Measurements from ENCODE around the gene LRGUK. TPM values are rescaled to one million over a fixed set of nuclear protein-coding genes. Genes with fewer than 3 reads are reported as not detected.

LRGUK gene
- total RNA-seq, 4 donors from 2014 or later: 0.07 to 1.0 (median 0.63) TPM

DNA sequence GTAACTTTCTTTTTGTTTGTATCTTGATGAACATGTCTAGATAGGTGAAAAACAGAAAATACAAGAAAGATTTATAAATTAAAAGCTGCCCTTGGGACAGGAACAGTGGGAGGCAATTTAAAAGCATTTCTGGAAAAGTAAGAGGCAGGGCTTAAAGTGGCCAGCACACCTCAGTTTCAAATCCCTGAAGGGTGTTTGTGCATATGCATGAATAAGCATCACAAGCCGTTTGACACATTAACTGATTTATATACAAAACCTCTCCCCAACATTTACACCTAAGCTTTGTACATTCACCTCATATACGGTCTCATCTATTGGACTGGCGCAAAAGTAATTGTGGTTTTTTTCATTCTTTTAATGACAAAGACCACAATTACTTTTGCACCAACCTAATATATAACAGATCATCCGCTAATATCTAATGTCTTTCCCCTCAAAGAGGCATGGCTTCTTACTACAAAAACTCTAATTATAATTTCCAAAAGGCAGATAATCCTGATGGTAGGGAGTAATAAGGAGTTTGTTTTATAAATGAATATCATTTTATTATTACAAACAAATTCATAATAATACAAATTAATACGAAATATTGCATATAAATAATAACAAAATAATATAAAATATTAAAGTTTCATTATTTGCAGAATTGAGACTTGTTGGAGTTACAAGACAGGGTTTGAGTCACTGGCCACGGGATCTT, 48.3 kb downstream of the LRGUK start:
- H3K9me3 ChIP-seq: no peaks in the 10 kb centered on the region
- H3K27ac ChIP-seq: no peak overlapping the region
- H3K36me3 ChIP-seq: no peaks in the 10 kb centered on the region
- no peak for ATAC-seq
- H3K4me3 ChIP-seq: no peak overlapping the region
- whole genome bisulfite sequencing, 2 donors (ENCODE audit: low coverage in 1 of 2): 83 to 94% methylated on average over 6 of the region's 6 CpGs
- no peaks in the 10 kb centered on the region for H3K4me1 ChIP-seq
- TF ChIP-seq EP300 (IDR thresholded peaks at IDR 0.05) (no peak), CTCF (IDR thresholded peaks at IDR 0.05) (no peak), POLR2A (IDR thresholded peaks at IDR 0.05) (no peak), POLR2AphosphoS5 (IDR thresholded peaks at IDR 0.05) (no peak)
- H3K27me3 ChIP-seq: no peaks in the 10 kb centered on the region

DNA sequence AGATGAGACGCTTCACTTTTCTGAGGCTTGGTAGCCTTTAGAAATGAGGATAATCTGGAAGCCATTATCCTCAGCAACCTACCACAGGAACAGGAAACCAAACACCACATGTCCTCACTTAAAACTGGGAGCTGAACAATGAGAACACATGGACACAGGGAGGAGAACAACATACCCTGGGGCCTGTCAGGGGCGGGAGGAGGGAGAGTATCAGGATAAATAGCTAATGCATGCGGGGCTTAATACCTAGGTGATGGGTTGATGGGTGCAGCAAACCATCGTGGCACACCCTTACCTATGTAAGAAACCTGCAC, 48.9 kb downstream of the LRGUK start:
- TF ChIP-seq POLR2AphosphoS5 (IDR thresholded peaks at IDR 0.05) (no peak), CTCF (IDR thresholded peaks at IDR 0.05) (no peak), EP300 (IDR thresholded peaks at IDR 0.05) (no peak), POLR2A (IDR thresholded peaks at IDR 0.05) (no peak)
- ATAC-seq: no peak
- Histone ChIP-seq H3K9me3 (no peaks in the 10 kb centered on the region), H3K27ac (no peak overlapping the region), H3K4me3 (no peak overlapping the region), H3K36me3 (no peaks in the 10 kb centered on the region), H3K27me3 (no peaks in the 10 kb centered on the region), H3K4me1 (no peaks in the 10 kb centered on the region)
- 89 to 96% methylated on average over 3 to 4 of the region's 4 CpGs for WGBS, 2 donors (ENCODE audit: low coverage in 1 of 2)

- no peak for ATAC-seq
- Histone ChIP-seq H3K27me3 (no peaks in the 10 kb centered on the region), H3K4me1 (no peaks in the 10 kb centered on the region), H3K36me3 (no peaks in the 10 kb centered on the region), H3K4me3 (no peak overlapping the region), H3K27ac (no peak overlapping the region), H3K9me3 (no peaks in the 10 kb centered on the region)
- TF ChIP-seq POLR2AphosphoS5 (IDR thresholded peaks at IDR 0.05): no peak
- TF ChIP-seq EP300 (IDR thresholded peaks at IDR 0.05): no peak
- TF ChIP-seq CTCF (IDR thresholded peaks at IDR 0.05): no peak
- TF ChIP-seq POLR2A (IDR thresholded peaks at IDR 0.05): no peak
- WGBS, 2 donors (ENCODE audit: low coverage in 1 of 2): 71 to 89% methylated on average over 4 to 5 of the region's 6 CpGs
These were observed 52.2 kb downstream of the LRGUK start for GRCh38 chr7:134179036-134180011.

DNA sequence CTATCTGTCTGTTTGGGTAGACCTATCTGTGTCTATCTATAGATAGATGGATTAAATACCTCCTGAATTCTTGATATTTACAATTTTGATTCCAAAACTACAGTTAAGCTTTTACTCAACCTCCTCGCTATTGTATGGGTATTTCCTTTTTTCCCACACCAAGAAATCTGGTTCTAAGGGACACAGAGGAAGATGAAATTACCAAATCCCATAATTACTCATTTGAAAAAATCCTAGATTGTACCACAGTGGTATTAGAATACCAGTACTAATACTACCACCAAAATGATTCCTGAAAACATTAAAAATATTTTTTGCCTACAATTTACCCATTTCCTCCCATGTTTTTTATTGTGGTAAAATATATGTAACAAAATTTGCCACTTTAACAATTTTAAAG, 53.2 kb downstream of the LRGUK start:
- no peak for ATAC-seq
- WGBS, 2 donors (ENCODE audit: low coverage in 1 of 2): 78 to 93% methylated on average over 1 of the region's 1 CpG
- no peak for TF ChIP-seq POLR2AphosphoS5 (IDR thresholded peaks at IDR 0.05)
- no peak for TF ChIP-seq CTCF (IDR thresholded peaks at IDR 0.05)
- no peak for TF ChIP-seq POLR2A (IDR thresholded peaks at IDR 0.05)
- no peak for TF ChIP-seq EP300 (IDR thresholded peaks at IDR 0.05)
- H3K4me3 ChIP-seq: no peak overlapping the region
- H3K4me1 ChIP-seq: no peaks in the 10 kb centered on the region
- H3K36me3 ChIP-seq: no peaks in the 10 kb centered on the region
- H3K27ac ChIP-seq: no peak overlapping the region
- H3K27me3 ChIP-seq: no peaks in the 10 kb centered on the region
- H3K9me3 ChIP-seq: no peaks in the 10 kb centered on the region
